B cell (primary cell): Measurements from ENCODE around the gene PTBP3. TPM values are rescaled to one million over a fixed set of nuclear protein-coding genes. Genes with fewer than 3 reads are reported as not detected.

Experiments
- ATAC-seq: fragments of 200-7000 bp; cut with Tn5 transposase; one replicate; pipeline ENCODE4 v1.10.0; 2021; ENCODE audit warnings: low read depth, mild to moderate bottlenecking, moderate number of reproducible peaks, moderate library complexity
- CTCF ChIA-PET: fragments of 350-600 bp; sonication (Branson Sonifier 250); formaldehyde crosslinking; loops from one replicate; lab custom pipeline; 2021; ENCODE audit warnings: antibody characterized with exemption, inconsistent platforms; lab: Charles Lee
- POLR2A ChIA-PET: fragments of 350-600 bp; sonication (Branson Sonifier 250); formaldehyde crosslinking; loops from one replicate; lab custom pipeline; 2021; ENCODE audit warnings: antibody characterized with exemption; lab: Charles Lee
- DNase-seq: peaks from one replicate; pipeline ENCODE4 v3.0.0; 2013
- H2AFZ ChIP-seq: 2 replicates; pipeline ENCODE4 v1.6.1; 2012; ENCODE audit warnings: mild to moderate bottlenecking, low read depth, low read length; ENCODE audit not compliant: insufficient read depth, poor library complexity, severe bottlenecking
- H3K27ac ChIP-seq, 2 donors: 1 replicate in 1 of 2; 2 replicates in 1 of 2; pipeline ENCODE4 v1.5.1; 2012 to 2013; ENCODE audit warnings: low read length in 2 of 2, mild to moderate bottlenecking in 2 of 2, moderate library complexity in 1 of 2
- H3K27me3 ChIP-seq, 4 experiments: fragments of 200-600 bp in 1 of 4; sonication (generic) in 1 of 4; replicated peaks in 1 of 4; 1 replicate in 2 of 4; 2 replicates in 2 of 4; pipeline versions ENCODE4 v1.6.1 to v1.7.0; 2013 to 2016; ENCODE audit warnings: low read length in 3 of 4, mild to moderate bottlenecking in 2 of 4, mixed read lengths in 1 of 4, moderate library complexity in 1 of 4; ENCODE audit not compliant: insufficient read depth in 4 of 4, control insufficient read depth in 3 of 4; ENCODE audit errors: control extremely low read depth in 1 of 4
- H3K36me3 ChIP-seq, 2 experiments: replicated peaks in 1 of 2; 1 replicate in 1 of 2; 2 replicates in 1 of 2; pipeline versions ENCODE4 v1.6.1 to v1.7.1; 2013; ENCODE audit warnings: low read length in 1 of 2; ENCODE audit not compliant: insufficient read depth in 2 of 2, control insufficient read depth in 1 of 2; ENCODE audit errors: control extremely low read depth in 1 of 2, extremely low read depth in 1 of 2
- H3K4me1 ChIP-seq, 2 donors: fragments of 200-600 bp in 1 of 2; sonication (generic) in 1 of 2; 1 replicate in 1 of 2; 2 replicates in 1 of 2; pipeline versions ENCODE4 v1.5.1 to v1.6.1; 2013 to 2017; ENCODE audit warnings: low read length in 2 of 2; ENCODE audit not compliant: control insufficient read depth in 2 of 2, insufficient read depth in 2 of 2
- H3K4me2 ChIP-seq: replicated peaks from 2 replicates; pipeline ENCODE3; 2012; ENCODE audit warnings: mild to moderate bottlenecking, low read depth, low read length; ENCODE audit not compliant: poor library complexity, severe bottlenecking
- H3K4me3 ChIP-seq, 5 experiments: fragments of 200-600 bp in 1 of 5; sonication (generic) in 1 of 5; 1 replicate in 3 of 5; 2 replicates in 2 of 5; pipeline versions ENCODE4 v1.5.1 to v1.7.0; 2011 to 2016; ENCODE audit warnings: low read length in 4 of 5, mild to moderate bottlenecking in 4 of 5, low read depth in 2 of 5, control low read depth in 1 of 5, moderate library complexity in 1 of 5; ENCODE audit not compliant: insufficient read depth in 1 of 5; ENCODE audit errors: control extremely low read depth in 1 of 5, extremely low read depth in 1 of 5
- H3K79me2 ChIP-seq: fragments of 200-600 bp; sonication (generic); one replicate; pipeline ENCODE4 v1.6.0; 2016; ENCODE audit warnings: low read length; ENCODE audit not compliant: control insufficient read depth, insufficient read depth
- H3K9ac ChIP-seq: fragments of 200-600 bp; sonication (generic); 2 replicates; pipeline ENCODE4 v1.6.1; 2017; ENCODE audit warnings: mild to moderate bottlenecking, low read length, moderate library complexity
- H3K9me3 ChIP-seq, 3 donors: one replicate each; pipeline versions ENCODE4 v1.6.1 to v1.7.1; 2013; ENCODE audit warnings: low read length in 2 of 3; ENCODE audit not compliant: control insufficient read depth in 2 of 3, insufficient read depth in 1 of 3; ENCODE audit errors: control extremely low read depth in 1 of 3
- H4K20me1 ChIP-seq: 2 replicates; pipeline ENCODE4 v1.6.0; 2012; ENCODE audit warnings: mild to moderate bottlenecking, low read length; ENCODE audit not compliant: insufficient read depth, control insufficient read depth, poor library complexity, severe bottlenecking
- H3K27ac Mint-ChIP-seq: one replicate; pipeline ENCODE4 v1.8.0; 2021; ENCODE audit warnings: mixed read lengths
- H3K27me3 Mint-ChIP-seq: one replicate; pipeline ENCODE4 v1.8.0; 2021; ENCODE audit warnings: mixed read lengths
- H3K4me1 Mint-ChIP-seq: one replicate; pipeline ENCODE4 v1.8.0; 2021; ENCODE audit warnings: mixed read lengths
- H3K4me3 Mint-ChIP-seq: one replicate; pipeline ENCODE4 v1.8.0; 2021; ENCODE audit warnings: mixed read lengths
- H3K9me3 Mint-ChIP-seq: one replicate; pipeline ENCODE4 v1.8.0; 2022; ENCODE audit warnings: mixed read lengths; ENCODE audit not compliant: insufficient read depth
- EZH2 ChIP-seq: IDR thresholded peaks from 2 replicates; pipeline ENCODE4 v1.6.1; 2012; ENCODE audit warnings: borderline replicate concordance, low read depth, mild to moderate bottlenecking, moderate library complexity, low read length; ENCODE audit not compliant: insufficient read depth, poor library complexity, severe bottlenecking
- WGBS: methylation state at CpG from one replicate; pipeline ENCODE4 v1.1.5; 2013; ENCODE audit warnings: missing lambda C conversion rate; ENCODE audit not compliant: insufficient coverage; 5-methylcytosine and 5-hydroxymethylcytosine counted together
- intact Hi-C: fragments of 100-400 bp; cut with micrococcal nuclease; formaldehyde crosslinking; loops from one replicate; pipeline ENCODE4 v1.10.0; 2022
- polyA plus RNA-seq: library from polyadenylated mRNA; depleted of rRNA; stranded (reverse); fragments of >200 nt; gene quantifications from 2 replicates; pipeline ENCODE4 v1.2.3, GENCODE V29; 2012
- total RNA-seq, 2 donors: library from RNA; stranded (reverse); fragments of 120-200 nt in 1 of 2; gene quantifications; 1 replicate in 1 of 2; 2 replicates in 1 of 2; pipeline versions ENCODE4 v1.2.3 to v1.2.4, GENCODE V29; 2013 to 2022
- TF ChIP-seq, protein P1 (sequence below): fragments of 200-600 bp; IDR thresholded peaks from one replicate; pipeline ENCODE4 v1.8.0; 2022; ENCODE audit warnings: antibody characterized with exemption, mild to moderate bottlenecking

The PTBP3 gene
- total and polyA plus RNA-seq, 2 donors (not counting 1 experiment from before 2014, with no cell fraction given), result 22.8 to 133 TPM

DNA sequence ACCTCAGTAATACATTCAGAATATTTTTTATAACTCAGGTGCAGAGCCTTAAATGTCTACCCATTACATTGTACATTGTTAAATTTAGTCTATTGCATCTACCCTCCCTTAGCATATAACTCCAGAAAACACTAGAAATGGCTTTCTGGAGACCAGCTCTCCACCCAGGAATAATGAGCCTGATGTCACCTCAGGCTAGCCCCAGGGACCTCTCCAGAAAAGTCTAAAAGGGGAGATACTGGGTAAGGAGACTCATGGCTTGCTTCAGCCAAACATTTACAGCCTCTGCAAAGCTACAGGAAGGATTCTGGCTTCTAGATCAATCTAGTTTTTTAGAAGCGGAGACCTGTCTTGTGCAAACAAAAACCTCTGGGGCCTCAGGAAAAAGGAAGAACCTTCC, 144.5 kb downstream of the PTBP3 start:
- no peak for TF ChIP-seq EZH2
- TF ChIP-seq, protein P1, sequence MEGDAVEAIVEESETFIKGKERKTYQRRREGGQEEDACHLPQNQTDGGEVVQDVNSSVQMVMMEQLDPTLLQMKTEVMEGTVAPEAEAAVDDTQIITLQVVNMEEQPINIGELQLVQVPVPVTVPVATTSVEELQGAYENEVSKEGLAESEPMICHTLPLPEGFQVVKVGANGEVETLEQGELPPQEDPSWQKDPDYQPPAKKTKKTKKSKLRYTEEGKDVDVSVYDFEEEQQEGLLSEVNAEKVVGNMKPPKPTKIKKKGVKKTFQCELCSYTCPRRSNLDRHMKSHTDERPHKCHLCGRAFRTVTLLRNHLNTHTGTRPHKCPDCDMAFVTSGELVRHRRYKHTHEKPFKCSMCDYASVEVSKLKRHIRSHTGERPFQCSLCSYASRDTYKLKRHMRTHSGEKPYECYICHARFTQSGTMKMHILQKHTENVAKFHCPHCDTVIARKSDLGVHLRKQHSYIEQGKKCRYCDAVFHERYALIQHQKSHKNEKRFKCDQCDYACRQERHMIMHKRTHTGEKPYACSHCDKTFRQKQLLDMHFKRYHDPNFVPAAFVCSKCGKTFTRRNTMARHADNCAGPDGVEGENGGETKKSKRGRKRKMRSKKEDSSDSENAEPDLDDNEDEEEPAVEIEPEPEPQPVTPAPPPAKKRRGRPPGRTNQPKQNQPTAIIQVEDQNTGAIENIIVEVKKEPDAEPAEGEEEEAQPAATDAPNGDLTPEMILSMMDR, result no peak
- Mint-ChIP-seq H3K4me1 (peaks cover 1% of the 10 kb centered on the region), H3K9me3 (no peaks in the 10 kb centered on the region), H3K27me3 (no peaks in the 10 kb centered on the region), H3K27ac (no peak overlapping the region), H3K4me3 (no peak overlapping the region)
- Histone ChIP-seq H3K36me3 (no peaks in the 10 kb centered on the region), H3K79me2 (no peaks in the 10 kb centered on the region), H3K4me1 (no peaks in the 10 kb centered on the region), H3K4me2 (no peak overlapping the region), H3K9ac (no peak overlapping the region), H3K27ac (no peak overlapping the region), H3K27me3 (no peaks in the 10 kb centered on the region), H3K9me3 (peaks cover 0 to 4% (median 0%) of the 10 kb centered on the region in 3 donors), H2AFZ (no peak overlapping the region), H4K20me1 (no peaks in the 10 kb centered on the region), H3K4me3 (no peak overlapping the region)
- ChIA-PET CTCF (interaction anchor here (0.6 to 0.7 kb wide), 2 partner anchors 10 to 32 kb away, joined by 3 to 5 read pairs; no protein-coding TSS in a partner anchor), POLR2A (no interaction called here)
- intact Hi-C loops, result no loop called here
- no peak for ATAC-seq
- WGBS, result no CpG with 5 or more reads among the region's 1 CpG
- DNase-seq, result no peak

DNA sequence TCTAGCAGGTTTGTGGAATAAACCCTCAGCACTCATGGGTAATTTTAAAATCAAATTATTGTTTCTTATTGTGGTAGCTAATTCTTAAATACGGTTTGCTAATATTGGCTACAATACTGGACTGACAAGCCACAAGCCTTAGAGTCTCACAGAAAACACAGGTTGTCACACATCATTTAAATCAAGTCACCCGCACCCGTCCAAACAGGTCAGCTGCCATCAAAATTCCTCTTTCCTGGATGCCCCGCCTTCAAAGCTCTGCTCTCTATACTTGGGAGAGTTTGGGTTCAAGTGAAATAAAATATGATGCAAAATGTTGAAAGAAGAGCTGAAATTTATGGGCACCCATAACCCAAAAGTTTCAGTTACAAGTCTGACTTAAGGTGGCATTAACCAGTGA, 146.0 kb downstream of the PTBP3 start:
- H3K36me3 ChIP-seq, result no peaks in the 10 kb centered on the region
- WGBS, result no CpG with 5 or more reads among the region's 4 CpGs
- H3K4me2 ChIP-seq, result no peak overlapping the region
- H3K27ac ChIP-seq, result no peak overlapping the region
- no peak overlapping the region for H3K4me3 ChIP-seq
- H4K20me1 ChIP-seq, result no peaks in the 10 kb centered on the region
- ChIA-PET POLR2A (no interaction called here), CTCF (interaction anchor here (0.6 to 1.3 kb wide), 3 partner anchors 16 to 149 kb away, joined by 3 to 4 read pairs (median 3); no protein-coding TSS in a partner anchor)
- H3K9me3 Mint-ChIP-seq, result no peaks in the 10 kb centered on the region
- peaks cover 0 to 8% (median 0%) of the 10 kb centered on the region in 3 donors for H3K9me3 ChIP-seq
- no peak overlapping the region for H3K4me3 Mint-ChIP-seq
- no peak overlapping the region for H3K27ac Mint-ChIP-seq
- no peaks in the 10 kb centered on the region for H3K27me3 Mint-ChIP-seq
- no peaks in the 10 kb centered on the region for H3K4me1 ChIP-seq
- H3K27me3 ChIP-seq, result no peaks in the 10 kb centered on the region
- no peaks in the 10 kb centered on the region for H3K79me2 ChIP-seq
- TF ChIP-seq EZH2, result no peak
- TF ChIP-seq, protein P1, result no peak
- no peak for ATAC-seq
- H3K4me1 Mint-ChIP-seq, result no peaks in the 10 kb centered on the region
- no peak overlapping the region for H3K9ac ChIP-seq
- intact Hi-C loops, result no loop called here
- H2AFZ ChIP-seq, result no peak overlapping the region
- no peak for DNase-seq
